Activated T-cell treated with anti-CD3 and anti-CD28 coated beads, Interleukin-2, amount 50 U/mL, for 4 hours (primary cell): ENCODE measurements around the gene PKD1. TPM values are rescaled to one million over a fixed set of nuclear protein-coding genes. Genes with fewer than 3 reads are reported as not detected.
"Not testable (repeated sequence)": the region's sequence is repeated elsewhere in the genome, so short reads cannot be mapped to it uniquely, and the experiment has no call there.

Experiments
- ATAC-seq, 2 donors: fragments of 200-7000 bp; cut with Tn5 transposase; one replicate each; pipeline ENCODE4 v1.10.0; 2021
- DNase-seq: peaks from one replicate; pipeline ENCODE4 v3.0.0-alpha.2; 2020
- H3K27me3 Mint-ChIP-seq: one replicate; pipeline ENCODE4 v1.8.0; 2021; ENCODE audit warnings: low read depth, mixed read lengths
- H3K36me3 Mint-ChIP-seq: one replicate; pipeline ENCODE4 v1.8.0; 2022; ENCODE audit warnings: mixed read lengths; ENCODE audit not compliant: insufficient read depth
- H3K4me1 Mint-ChIP-seq: one replicate; pipeline ENCODE4 v1.8.0; 2021; ENCODE audit warnings: low read depth, mixed read lengths
- H3K4me3 Mint-ChIP-seq: one replicate; pipeline ENCODE4 v1.8.0; 2021; ENCODE audit warnings: mild to moderate bottlenecking, moderate library complexity, mixed read lengths
- H3K9me3 Mint-ChIP-seq: one replicate; pipeline ENCODE4 v1.8.0; 2021; ENCODE audit warnings: mixed read lengths
- total RNA-seq, 3 donors: library from RNA; stranded (reverse); gene quantifications; one replicate each; pipeline ENCODE4 v1.2.1, GENCODE V29; 2021

PKD1 gene
- total RNA-seq, 3 donors from 2014 or later, result 100 to 118 (median 104) TPM

DNA sequence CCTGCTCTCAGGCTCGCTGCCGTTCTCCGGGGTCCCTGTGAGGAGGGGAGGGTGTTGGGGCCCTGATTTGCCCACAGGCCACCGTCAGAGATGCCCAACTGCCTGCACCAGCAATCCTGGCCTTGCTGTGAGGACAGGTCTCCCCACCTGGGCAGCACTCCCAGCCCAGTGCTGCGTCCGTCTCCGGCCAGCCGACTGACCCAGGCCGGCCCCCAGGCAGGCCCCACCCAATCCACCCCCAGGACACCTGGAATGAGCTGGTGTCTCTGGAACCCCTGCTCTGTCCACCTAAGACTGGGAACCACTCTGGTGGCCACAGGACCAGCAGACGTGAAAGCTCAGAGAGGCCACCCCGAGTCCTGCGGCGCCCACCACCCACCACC lies 20.1 kb downstream of the PKD1 start:
- no peaks in the 10 kb centered on the region for H3K9me3 Mint-ChIP-seq
- H3K27me3 Mint-ChIP-seq, result no peaks in the 10 kb centered on the region
- ATAC-seq, result no peak
- DNase-seq, result no peak
- no peak overlapping the region for H3K4me3 Mint-ChIP-seq
- H3K4me1 Mint-ChIP-seq, result no peaks in the 10 kb centered on the region
- H3K36me3 Mint-ChIP-seq, result no peaks in the 10 kb centered on the region

DNA sequence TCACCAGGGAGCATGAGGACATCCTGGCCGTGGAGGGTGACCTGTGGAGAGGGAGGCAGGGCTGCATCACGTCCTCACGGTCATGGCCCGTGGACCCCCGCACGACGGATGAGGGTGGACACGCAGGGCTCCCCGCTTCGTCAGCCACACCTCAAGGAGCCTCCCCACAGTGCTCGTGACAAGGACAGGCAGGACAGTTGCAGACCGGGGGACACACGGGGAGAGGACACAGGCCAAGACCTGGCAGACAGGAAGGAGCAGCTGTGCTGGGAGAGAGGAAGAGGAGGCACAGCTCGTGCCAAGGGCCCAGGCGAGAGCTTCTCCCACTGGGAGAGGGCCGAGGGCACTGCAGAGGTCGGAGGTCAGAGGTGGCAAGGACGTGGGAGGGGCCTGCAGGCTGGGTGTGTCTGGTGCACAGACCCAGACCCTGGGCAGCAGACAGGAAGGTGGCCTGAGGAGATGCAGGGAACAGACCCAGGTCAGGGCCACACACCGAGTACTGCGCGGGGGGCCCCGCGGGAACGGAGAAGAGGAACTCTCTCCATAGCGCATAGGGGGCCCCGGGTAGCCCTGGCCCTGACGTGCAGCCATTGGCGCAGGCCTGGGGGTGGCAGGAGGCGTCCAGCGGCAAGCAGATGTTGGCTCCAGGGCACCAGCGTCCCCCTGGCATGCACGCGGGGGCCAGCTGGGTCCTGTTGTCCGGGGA lies 20.7 kb downstream of the PKD1 start:
- not testable (repeated sequence) for H3K36me3 Mint-ChIP-seq, H3K4me1 Mint-ChIP-seq, ATAC-seq, H3K4me3 Mint-ChIP-seq, DNase-seq, H3K27me3 Mint-ChIP-seq, H3K9me3 Mint-ChIP-seq

DNA sequence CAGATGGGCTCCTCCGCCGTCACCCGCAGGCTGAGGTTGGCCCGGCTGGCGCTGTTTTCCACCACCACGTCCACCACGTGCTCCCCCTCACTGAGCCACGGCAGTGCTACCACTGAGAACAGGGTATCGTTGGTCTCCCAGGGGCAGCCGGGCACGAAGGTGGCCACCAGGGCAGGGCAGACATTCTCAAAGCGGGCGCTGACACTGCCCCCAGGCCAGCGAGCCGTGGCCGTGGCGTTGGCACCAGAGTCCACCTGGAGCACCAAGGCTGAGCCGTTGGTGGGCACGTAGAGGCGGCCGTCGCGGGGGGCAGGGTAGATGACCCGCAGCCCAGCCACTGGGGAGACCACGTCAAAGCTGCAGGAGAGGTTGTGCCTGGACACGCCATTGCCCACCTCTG lies 21.5 kb downstream of the PKD1 start:
- not testable (repeated sequence) for DNase-seq, H3K4me3 Mint-ChIP-seq, H3K9me3 Mint-ChIP-seq, H3K4me1 Mint-ChIP-seq, H3K36me3 Mint-ChIP-seq, H3K27me3 Mint-ChIP-seq, ATAC-seq

DNA sequence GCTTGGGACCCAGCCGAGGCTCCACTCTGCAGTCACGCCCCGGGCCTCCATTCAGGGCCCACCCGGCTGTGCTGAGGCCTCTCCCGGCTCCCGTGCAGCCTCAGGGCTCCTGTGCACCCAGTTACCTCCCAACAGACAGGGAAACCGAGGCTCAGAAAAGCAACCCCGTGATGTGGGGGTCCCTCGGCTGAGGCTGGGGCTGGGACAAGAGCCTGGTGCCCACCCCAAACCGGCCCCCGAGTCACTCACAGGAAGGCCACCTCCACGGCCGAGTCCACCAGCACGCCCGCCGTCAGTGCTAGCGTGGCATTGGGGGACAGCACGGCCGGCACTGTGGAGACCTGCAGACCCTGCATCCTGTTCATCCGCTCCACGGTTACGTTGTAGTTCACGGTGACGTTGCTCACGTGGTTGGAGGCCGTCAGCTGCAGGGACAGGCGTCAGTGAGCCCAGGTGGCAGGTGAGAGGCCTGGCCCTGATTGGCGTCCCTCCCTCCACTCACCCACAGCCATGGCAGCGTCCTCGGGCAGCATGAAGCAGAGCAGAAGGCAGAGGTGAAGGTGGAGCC lies 23.1 kb downstream of the PKD1 start:
- H3K9me3 Mint-ChIP-seq, H3K36me3 Mint-ChIP-seq, DNase-seq, H3K4me1 Mint-ChIP-seq, H3K4me3 Mint-ChIP-seq, H3K27me3 Mint-ChIP-seq, ATAC-seq: not testable (repeated sequence)

DNA sequence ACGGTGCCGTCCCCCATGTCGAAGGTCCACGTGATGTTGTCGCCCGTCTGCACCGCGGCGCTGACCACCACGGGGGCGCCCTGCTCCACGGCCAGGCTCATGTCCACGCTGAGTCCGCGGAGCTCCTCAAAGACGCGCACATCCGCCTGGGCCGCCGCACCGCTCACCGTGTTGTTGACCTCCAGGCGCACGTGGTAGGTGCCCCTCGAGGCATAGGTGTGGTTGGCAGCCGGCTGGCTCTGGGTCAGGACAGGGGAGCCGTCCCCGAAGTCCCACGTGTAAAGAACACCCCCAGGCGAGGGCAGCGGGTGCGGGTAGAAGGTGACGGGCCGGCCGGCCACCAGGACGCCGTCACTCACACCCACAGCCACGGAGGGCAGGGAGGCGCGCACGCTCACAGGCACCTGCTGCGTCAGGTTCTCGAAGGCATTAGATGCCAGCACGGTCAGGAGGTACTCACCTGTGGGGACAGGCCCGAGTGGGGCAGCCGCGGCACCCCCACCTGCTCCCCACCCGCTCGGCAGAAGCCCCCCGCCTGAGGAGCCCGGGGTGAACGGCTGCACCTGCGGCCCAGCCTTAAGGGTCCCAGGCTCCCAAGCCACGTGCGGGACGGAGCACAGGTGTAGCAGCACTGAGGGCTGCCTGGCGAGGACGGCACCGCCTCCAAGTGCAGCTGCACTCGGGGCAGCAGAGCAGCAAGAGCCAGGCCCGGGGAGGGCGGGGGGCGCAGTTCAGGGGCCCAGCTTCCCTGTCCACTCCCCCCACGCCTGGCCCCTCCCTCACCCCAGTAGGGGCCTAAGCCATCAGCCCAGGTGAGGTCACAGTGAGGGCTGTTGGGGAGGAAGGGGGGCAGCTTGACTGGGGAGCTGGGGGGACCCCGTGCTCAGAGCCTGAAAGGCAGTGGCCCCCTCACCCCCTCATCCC lies 24.0 kb downstream of the PKD1 start:
- not testable (repeated sequence) for H3K36me3 Mint-ChIP-seq, H3K4me1 Mint-ChIP-seq, H3K9me3 Mint-ChIP-seq, H3K4me3 Mint-ChIP-seq, H3K27me3 Mint-ChIP-seq, DNase-seq, ATAC-seq

DNA sequence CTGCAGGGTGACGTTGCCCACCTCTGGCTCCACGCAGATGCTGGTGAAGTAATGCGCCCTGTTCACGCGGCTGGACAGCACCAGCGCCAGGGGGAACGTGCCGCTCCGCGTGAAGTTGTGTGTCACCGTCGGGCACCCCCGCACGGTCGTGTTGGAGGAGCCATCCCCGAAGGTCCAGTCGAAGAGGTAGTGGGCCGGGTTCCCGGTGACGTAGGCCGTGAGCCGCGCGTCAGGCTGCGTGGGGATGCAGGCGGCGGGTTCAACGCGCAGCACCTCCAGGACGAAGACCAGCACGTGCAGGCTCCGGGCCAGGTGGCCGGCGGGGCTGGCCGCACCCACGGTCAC lies 24.7 kb downstream of the PKD1 start:
- not testable (repeated sequence) for H3K4me3 Mint-ChIP-seq, H3K27me3 Mint-ChIP-seq, H3K36me3 Mint-ChIP-seq, DNase-seq, H3K9me3 Mint-ChIP-seq, ATAC-seq, H3K4me1 Mint-ChIP-seq

DNA sequence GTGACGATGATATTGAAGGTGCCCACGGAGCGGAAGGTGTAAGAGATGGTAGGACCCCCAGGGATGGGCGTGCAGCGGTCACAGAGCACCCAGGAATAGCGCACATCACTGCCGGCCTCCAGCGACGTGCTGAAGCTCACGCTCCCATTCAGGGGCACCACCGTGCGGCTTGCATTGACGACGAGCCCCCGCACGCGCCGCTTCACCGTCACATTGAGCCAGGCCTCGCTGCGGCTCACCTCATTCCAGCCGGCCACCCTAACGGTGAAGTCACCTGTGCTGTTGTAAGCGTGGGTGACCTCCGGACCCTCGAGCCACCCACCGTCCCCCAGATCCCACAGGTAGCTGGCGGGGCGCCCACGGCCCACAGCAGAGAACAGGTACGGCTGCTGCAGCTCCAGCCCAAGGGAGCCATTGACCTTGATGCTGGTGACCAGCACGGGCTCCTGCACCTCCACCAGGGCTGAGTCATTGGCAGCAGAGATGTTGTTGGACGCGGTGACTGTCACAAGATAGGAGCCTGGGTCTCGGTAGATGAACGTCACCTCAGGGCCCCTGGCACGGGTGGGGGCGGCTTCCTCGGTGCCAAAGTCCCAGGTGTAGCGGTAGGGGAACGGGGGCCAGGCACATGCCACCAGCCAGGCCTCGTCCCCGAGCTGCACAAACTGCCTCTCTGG lies 25.2 kb downstream of the PKD1 start:
- DNase-seq, H3K36me3 Mint-ChIP-seq, H3K4me3 Mint-ChIP-seq, H3K27me3 Mint-ChIP-seq, H3K4me1 Mint-ChIP-seq, ATAC-seq, H3K9me3 Mint-ChIP-seq: not testable (repeated sequence)

DNA sequence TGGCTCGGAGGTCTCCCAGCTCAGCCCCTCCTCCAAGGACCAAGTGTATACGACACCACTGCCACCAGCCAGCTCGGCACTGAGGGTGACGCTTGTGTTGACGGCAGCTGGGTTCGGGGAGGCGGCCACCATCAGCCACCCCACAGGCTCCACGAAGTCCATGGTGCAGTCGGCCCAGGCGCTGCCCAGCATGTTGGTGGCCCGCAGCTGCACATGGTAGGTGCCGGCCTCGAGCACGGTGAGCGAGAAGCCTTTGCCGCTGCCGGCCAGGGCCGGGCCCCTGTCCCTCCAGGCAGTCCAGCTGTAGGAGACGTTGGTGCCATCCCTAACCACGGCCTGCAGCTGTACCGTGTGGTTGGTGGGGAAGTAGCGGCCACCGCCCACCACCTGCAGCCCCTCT lies 25.8 kb downstream of the PKD1 start:
- H3K4me3 Mint-ChIP-seq, H3K27me3 Mint-ChIP-seq, DNase-seq, H3K36me3 Mint-ChIP-seq, ATAC-seq, H3K9me3 Mint-ChIP-seq, H3K4me1 Mint-ChIP-seq: not testable (repeated sequence)

DNA sequence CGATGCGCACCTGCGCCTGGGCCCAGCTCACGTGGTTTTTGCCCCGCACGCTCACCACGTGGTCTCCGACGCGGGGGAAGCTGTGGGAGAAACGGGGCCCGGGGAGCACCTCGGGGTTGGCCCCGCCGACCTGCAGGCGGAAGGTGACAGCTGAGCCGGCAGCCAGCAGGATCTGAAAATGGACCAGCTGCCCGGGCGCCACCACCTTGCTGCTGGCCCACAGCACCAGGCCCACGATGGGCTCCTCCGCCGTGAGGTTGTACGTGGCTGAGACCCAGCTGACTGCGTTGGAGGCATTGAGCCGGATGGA lies 26.5 kb downstream of the PKD1 start:
- not testable (repeated sequence) for H3K4me3 Mint-ChIP-seq, H3K9me3 Mint-ChIP-seq

DNA sequence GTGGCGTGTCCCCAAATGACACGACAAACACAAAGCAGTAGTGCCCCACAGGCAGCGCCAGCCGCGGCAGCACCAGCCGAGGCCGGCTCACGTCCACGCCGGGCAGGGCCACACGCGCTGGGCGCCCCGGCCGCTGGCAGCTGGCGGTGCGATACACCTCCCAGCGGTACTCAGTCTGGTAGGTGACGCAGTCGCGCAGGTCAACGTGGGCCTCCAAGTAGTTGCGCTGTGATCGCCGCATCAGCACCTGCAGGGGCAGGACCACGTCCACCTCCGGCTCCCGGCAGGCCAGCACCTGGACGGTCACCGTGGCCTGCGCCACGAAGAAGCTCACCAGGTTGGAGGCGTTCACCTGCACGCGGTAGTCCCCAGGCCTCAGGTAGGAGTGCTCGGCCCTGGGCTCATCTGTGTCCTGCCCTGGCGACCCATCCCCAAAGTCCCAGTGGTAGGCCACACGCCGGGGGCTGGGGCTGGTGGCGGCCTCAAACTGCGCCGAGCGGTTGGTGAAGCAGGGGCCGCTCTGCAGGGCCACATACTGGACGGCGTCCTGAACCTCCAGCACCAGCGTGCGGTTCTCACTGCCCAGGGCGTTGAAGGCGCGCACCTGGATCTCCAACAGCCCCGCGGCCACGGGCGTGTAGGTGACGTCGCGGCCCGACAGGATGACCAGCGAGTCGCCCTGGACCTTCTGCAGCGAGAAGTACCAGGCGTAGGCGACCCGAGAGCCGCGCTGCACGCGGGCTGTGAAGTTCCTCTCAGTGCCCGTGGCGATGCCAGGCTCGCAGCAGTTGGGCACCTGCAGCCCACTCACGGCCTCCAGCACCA lies 27.0 kb downstream of the PKD1 start:
- not testable (repeated sequence) for H3K4me3 Mint-ChIP-seq, H3K9me3 Mint-ChIP-seq, DNase-seq, H3K36me3 Mint-ChIP-seq, H3K4me1 Mint-ChIP-seq, H3K27me3 Mint-ChIP-seq, ATAC-seq

More for the DNA sequence above, 26.5 kb downstream of the PKD1 start:
- H3K27me3 Mint-ChIP-seq, DNase-seq, ATAC-seq, H3K36me3 Mint-ChIP-seq, H3K4me1 Mint-ChIP-seq: not testable (repeated sequence)

DNA sequence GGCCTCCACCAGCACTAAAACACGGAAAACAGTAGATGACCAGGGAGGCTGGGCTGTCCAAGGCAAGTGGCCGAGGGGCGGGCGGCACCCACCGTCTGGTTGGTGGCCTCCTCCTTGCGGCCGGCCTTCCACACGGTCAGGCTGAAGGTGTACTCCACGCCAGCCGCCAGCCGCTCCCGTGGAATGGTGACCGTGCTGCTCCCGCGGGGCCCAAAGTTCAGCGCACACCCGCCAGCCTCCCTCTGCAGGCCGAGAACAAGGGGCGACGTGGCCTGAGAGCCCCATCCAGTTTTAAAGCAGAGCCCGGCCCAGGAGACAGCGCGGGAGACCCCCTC lies 27.9 kb downstream of the PKD1 start:
- H3K27me3 Mint-ChIP-seq, H3K4me1 Mint-ChIP-seq, H3K9me3 Mint-ChIP-seq, H3K4me3 Mint-ChIP-seq, DNase-seq, ATAC-seq, H3K36me3 Mint-ChIP-seq: not testable (repeated sequence)

DNA sequence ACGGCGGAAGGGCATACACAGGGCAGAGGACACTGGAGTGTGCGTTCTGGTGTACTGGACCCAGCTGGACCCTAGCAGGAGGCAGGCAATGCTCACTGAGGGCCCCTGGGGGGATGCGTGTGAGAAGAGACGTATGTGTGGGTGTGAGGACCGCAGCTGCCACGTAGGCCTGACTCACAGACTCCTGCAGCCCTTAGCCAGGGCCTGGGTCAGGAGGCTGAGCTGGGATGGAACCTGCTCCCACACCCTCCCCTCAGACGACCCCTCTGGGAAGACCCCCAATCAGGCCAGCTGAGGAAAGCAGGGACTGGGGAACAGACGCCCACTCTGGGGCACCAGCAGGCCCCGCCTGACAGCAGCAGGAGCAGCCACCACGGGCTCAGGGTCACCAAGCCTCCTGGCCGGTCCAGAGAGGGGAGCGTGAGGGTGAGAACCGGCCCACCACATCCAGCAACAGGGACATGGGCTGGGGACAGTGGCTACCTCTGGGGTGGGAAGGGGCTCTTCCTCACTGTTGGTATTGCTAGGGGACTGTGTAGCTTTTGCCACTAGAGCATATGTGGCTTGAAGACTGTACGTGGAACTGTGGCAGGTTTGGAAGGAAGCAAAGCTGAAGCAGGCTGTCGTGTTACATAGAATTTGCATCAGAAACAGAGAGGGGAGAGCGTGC lies 28.4 kb downstream of the PKD1 start:
- not testable (repeated sequence) for H3K36me3 Mint-ChIP-seq, H3K27me3 Mint-ChIP-seq, H3K9me3 Mint-ChIP-seq, DNase-seq, H3K4me3 Mint-ChIP-seq, H3K4me1 Mint-ChIP-seq, ATAC-seq

DNA sequence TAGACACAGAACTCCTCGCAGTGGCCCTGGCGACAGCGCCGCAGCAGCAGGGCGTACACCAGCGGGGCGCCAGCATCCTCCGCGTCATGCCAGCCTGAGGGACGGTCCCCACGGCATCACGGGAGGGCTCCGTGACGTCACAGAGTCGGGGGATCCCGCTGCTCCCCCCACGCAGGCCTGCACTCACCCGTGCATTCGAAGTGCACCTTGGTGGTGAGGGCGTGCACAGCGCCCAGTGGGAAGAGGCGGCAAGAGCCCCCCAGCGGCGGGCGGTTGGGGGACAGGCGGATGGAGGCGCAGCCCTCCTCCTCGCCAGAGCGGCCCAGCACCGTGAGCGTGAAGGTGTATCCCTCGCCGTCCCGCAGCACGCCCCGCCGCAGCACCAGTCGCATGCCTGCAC lies 29.5 kb downstream of the PKD1 start:
- not testable (repeated sequence) for H3K4me1 Mint-ChIP-seq, H3K27me3 Mint-ChIP-seq, H3K4me3 Mint-ChIP-seq, H3K9me3 Mint-ChIP-seq, DNase-seq, ATAC-seq, H3K36me3 Mint-ChIP-seq

DNA sequence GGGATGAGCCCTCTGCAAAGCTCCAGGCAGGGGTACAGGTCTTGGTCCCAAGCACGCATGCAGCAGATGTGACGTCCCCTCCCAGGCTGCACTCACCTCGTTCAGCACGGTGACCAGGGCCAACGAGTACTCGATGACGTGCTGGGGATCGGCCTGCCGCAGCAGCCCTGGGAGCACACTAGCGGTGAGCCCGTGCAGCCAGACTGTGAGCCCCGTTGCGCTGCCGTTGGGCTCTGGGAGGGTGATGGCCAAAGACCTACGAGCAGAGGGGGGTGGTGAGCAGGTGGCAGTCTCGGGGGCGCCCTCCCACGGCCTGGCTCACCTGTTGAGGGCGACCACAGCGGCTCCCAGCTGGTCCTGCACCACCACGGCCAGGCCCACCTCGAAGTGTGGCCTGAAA lies 29.9 kb downstream of the PKD1 start:
- H3K27me3 Mint-ChIP-seq, H3K9me3 Mint-ChIP-seq: not testable (repeated sequence)

More for the DNA sequence above, 29.9 kb downstream of the PKD1 start:
- not testable (repeated sequence) for DNase-seq, H3K4me1 Mint-ChIP-seq, H3K4me3 Mint-ChIP-seq, H3K36me3 Mint-ChIP-seq, ATAC-seq
